ENCODE data around the gene EIF3B.
"Not testable (repeated sequence)": the region's sequence is repeated elsewhere in the genome, so short reads cannot be mapped to it uniquely, and the experiment has no call there.

Gene EIF3B

GRCh38 chr7:2399848-2400587, 45.4 kb downstream of the EIF3B start:
- no peak for DNase-seq (ENCODE audit: low read depth in 1 of 2, low spot score in 1 of 2)

DNA sequence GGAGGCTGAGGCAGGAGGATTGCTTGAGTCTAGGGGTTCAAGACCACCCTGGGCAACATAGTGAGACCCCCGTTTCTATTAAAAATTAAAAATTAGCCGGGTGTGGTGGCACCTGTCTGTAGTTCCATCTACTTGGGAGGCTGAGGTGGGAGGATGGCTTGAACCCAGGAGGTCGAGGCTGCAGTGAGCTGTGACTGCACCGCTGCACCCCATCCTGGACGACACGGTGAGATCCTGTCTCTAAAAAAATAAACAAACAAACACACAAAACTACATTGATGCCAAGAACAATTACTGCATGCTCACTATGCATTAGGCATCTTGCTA, 48.0 kb downstream of the EIF3B start:
- DNase-seq (ENCODE audit: low read depth in 1 of 2, low spot score in 1 of 2) = no peak

DNA sequence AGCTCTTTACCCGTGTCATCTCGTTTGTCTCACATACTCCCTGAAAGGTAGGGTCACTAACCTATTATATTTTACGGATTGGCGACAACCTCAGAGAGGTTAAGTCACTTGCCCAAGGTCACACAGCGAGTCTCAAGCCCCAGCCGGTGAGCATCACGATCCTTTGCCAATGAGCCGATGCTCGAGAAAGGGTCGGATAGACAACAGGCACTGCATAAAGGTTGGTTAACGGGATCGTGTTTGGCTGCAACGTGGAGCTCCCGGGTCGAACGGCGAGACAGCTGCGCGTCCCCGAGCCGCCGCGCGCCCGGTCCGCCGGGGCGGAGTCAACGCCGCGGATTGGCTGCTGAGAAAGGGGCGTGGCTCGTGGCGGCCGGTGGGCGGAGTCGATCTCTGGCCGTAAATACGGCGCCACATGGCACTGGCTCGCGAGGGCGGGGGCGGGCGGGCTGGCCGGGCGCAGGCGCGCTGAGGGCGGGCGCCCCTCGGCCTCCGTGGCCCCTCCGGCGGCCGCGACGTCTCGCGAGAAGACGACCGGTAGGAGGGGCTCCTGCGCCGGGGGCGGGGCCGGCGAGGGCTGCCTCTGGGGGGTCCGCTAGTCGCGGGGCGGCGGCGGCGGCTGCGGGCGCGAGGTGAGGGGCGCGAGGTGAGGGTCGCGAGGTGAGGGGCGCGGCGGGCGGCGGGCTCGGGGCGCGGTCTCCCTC, 48.5 kb downstream of the EIF3B start, which contains the start of gene CHST12:
TSS of gene CHST12 (plus strand) at position 598 of the 704 bp plus-strand sequence. CDS start 29,029 bp downstream, outside the sequence.
- DNase-seq (ENCODE audit: low read depth in 1 of 2, low spot score in 1 of 2) = peak; percentile 86

GRCh38 chr7:2403718-2404648, 49.4 kb downstream of the EIF3B start:
- no peak for DNase-seq (ENCODE audit: low read depth in 1 of 2, low spot score in 1 of 2)

- DNase-seq (ENCODE audit: low read depth in 1 of 2, low spot score in 1 of 2) = no peak
Observed at GRCh38 chr7:2404714-2405119, 50.1 kb downstream of the EIF3B start.

DNA sequence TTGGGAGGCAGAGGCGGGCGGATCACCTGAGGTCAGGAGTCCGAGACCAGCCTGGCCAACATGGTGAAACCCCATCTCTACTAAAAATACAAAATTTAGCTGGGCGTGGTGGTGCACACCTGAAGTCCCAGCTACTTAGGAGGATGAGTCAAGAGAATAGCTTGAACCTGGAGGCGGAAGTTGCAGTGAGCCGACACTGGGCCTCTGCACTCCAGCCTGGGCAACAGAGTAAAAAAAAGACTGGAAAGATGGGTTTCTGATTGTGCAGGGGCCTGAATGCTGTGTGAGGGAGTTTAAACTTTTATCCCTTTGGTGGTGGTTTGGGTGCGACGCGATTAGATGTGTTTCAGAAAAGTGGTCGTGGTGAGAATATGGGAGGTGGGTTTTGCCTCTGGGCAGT, 50.6 kb downstream of the EIF3B start:
- DNase-seq (ENCODE audit: low read depth in 1 of 2, low spot score in 1 of 2) = no peak

GRCh38 chr7:2405601-2406345, 51.1 kb downstream of the EIF3B start:
- DNase-seq (ENCODE audit: low read depth in 1 of 2, low spot score in 1 of 2) = peak; percentile 13 to 43

DNA sequence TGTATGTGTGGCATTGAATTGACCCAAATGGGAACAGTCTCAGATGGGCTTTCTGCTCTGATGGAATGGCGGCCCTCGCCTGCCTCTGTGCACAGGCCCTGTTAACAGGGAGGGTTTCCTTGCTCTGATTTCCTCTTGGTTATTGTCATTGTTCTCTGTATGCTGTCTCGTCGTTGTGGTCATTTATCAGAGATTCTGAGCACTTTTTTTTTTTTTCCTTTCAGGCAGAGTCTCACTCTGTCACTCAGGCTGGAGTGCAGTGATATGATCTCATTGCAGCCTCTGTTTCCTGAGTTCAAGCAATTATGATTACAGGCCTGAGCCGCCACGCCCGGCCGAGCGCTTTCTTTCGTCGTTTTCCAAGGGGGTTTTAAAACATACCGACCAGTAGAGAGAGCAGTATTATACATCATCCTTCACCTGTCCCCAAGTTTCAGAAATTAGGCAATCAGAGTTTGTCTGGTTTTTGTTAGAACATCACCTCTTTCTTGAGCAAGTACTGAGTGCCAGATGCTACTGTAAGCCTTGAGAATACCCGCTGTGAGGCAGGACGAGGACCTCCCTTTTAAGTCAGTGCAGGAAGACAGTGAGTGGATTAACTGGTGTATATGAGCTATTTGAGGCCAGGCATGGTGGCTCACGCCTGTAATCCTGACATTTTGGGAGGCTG, 55.3 kb downstream of the EIF3B start:
- DNase-seq (ENCODE audit: low read depth in 1 of 2, low spot score in 1 of 2) = no peak

DNA sequence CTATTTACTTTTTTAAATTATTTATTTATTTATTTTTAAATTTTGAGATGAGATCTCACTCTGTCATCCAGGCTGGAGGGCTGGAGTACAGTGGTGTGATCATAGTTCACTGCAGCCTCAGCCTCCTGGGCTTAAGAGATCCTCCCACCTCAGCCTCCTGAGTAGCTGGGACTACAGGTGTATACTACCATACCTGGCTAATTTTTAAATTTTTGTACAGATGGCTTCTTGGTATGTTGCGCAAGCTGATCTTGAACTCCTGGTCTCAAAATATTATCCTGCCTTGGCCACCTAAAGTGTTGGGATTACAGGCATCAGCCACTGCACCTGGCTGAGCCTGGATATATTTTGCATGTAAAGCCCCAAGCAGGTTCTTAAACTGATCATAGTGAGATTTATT, 56.4 kb downstream of the EIF3B start:
- no peak for DNase-seq (ENCODE audit: low read depth in 1 of 2, low spot score in 1 of 2)

DNA sequence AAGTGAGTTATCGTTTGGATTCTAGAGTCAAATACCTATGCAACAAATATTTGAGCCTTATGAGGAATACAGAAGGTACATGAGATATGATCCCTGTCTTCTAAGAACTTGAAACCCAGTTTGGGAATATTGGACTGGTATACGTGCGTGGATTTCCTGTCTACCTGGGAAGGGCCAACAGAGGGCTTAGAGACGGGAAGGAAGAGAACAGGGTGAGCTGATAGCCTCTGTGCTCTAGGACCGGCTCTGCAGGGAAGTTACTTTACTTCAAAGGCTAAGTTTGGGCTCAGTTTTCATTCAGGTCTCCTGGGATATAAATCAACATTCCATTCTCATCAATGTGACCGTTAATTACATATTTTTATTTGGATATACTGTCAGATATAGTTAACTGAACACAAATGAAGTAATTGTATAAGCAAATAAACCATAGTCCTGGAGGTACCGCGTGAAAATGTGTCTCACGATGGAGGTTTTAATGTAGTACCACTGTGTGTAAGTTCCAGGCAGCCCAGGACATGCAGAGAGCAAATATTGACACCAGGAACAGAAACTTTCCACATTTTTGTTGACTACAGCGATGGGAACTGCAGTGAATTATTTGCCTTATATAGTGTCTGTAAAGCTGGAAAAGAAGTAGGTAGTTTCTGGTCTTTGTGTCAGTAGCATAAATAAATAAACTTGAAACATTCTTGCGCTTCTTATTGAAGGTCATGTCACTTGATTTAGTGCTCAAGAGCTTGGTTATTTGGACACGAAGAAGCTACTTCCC, 57.4 kb downstream of the EIF3B start:
- no peak for DNase-seq (ENCODE audit: low read depth in 1 of 2, low spot score in 1 of 2)

GRCh38 chr7:2412587-2413201, 58.1 kb downstream of the EIF3B start:
- no peak for DNase-seq (ENCODE audit: low read depth in 1 of 2, low spot score in 1 of 2)

DNA sequence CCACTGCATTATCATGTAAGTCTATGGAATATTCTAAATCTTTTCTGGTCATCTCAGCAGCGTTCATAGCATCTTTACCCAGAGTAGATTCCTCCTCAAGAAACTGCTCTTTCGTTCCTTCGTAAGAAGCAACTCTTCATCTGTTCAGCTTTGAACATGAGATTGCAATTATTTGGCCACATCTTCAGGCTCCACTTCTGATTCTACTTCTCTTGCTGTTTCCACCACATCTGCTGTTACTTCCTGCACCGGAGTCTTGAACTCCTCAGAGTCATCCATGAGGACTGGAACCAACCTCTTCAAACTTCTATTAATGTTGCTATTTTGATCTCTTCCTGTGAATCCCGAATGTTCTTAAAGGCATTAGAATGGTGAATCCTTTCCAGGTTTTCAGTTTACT, 61.4 kb downstream of the EIF3B start:
- DNase-seq (ENCODE audit: low read depth in 1 of 2, low spot score in 1 of 2) = no peak

DNA sequence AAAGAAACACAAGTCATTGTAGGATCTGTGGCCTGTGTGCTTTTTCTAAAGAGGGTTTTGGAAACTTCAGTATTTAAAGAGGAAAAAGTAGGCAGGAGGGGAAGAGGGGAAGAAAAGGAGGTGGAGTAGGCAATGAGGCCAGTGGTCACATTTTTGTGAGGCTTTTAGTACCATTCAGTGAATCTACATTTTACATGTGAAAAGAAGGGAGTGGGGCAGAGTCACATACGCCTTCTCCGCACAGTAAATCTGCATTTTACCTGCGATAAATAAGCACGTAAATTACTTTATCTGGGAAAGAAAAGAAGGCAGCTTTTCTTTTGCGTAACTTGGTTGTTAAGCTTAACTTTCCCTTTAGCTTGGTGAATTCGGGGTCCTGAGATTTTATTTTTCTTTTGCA, 62.0 kb downstream of the EIF3B start:
- DNase-seq (ENCODE audit: low read depth in 1 of 2, low spot score in 1 of 2) = no peak

DNA sequence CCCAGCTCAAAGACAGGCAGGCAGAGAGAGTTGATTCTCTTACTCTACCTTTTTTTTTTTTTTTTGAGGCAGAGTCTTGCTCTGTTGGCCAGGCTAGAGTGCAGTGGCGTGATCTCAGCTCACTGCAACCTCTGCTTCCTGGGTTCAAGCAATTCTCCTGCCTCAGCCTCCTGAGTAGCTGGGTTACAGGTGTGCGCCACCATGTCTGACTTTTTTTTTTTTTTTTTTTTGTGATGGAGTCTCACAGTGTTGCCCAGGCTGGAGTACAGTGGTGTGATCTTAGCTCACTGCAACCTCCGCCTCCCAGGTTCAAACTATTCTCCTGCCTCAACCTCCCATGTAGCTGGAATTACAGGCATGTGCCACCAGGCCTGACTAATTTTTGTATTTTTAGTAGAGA, 62.6 kb downstream of the EIF3B start:
- not testable (repeated sequence) for DNase-seq (ENCODE audit: low read depth in 1 of 2, low spot score in 1 of 2)

- peak; percentile 9 to 26 for DNase-seq (ENCODE audit: low read depth in 1 of 2, low spot score in 1 of 2)
Observed at GRCh38 chr7:2417981-2418481, 63.4 kb downstream of the EIF3B start.

DNA sequence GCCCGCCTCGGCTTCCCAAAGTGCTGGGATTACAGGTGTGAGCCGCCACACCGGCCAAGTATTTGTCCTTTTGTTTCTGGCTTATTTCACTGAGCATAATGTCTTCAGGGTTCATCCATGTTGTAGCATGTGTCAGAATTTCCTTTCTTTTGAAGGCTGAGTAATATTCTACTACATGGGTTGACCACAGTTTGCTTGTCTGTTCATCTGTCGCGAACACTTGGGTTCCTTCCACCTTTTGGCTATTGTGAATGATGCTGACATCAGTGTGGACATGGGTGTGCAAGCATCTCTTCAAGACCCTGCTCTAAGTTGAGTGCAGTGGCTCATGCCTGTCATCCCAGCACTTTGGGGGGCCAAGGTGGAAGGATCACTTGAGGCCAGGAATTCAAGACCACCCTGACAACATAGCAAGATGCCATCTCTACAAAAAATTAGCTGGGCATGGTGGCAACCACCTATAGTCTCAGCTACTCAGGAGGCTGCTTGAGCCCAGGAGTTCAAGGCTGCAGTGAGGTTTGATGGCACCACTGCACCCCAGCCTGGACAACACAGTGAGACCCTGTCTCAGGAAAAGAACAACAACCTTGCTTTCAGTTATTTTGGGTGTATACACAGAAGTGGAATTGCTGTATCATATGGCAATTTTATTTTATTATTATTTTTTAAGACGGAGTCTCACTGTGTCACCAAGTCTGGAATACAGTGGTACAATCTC, 65.7 kb downstream of the EIF3B start:
- DNase-seq (ENCODE audit: low read depth in 1 of 2, low spot score in 1 of 2) = no peak

DNA sequence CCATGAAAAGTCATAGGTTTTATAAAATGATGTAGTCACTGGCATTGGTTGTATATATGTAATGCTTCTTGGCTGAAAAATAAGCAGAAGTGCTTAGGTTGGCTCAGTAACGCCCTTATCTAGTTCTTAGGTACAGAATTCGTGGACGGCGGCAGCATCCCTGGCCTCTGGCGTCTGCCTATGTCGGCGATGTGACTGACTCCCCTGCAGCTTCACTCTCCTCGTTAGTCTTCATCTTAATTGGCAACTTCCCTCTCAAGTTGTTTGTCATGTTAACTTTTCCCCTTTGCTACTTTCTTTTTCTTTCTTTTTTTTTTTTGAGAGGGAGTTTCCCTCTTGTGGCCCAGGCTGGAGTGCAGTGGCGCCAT, 67.3 kb downstream of the EIF3B start:
- no peak for DNase-seq (ENCODE audit: low read depth in 1 of 2, low spot score in 1 of 2)

GRCh38 chr7:2425749-2426148, 71.1 kb downstream of the EIF3B start:
- DNase-seq (ENCODE audit: low read depth in 1 of 2, low spot score in 1 of 2) = no peak

Data from activated CD4-positive, alpha-beta T cell treated with anti-CD3 and anti-CD28 coated beads, Interleukin-2, amount 50 U/mL, for 24 hours (primary cell).